ENCODE measurements around the gene SLC43A2.
"Not testable (repeated sequence)": the region's sequence is repeated elsewhere in the genome, so short reads cannot be mapped to it uniquely, and the experiment has no call there.

The SLC43A2 gene

DNA sequence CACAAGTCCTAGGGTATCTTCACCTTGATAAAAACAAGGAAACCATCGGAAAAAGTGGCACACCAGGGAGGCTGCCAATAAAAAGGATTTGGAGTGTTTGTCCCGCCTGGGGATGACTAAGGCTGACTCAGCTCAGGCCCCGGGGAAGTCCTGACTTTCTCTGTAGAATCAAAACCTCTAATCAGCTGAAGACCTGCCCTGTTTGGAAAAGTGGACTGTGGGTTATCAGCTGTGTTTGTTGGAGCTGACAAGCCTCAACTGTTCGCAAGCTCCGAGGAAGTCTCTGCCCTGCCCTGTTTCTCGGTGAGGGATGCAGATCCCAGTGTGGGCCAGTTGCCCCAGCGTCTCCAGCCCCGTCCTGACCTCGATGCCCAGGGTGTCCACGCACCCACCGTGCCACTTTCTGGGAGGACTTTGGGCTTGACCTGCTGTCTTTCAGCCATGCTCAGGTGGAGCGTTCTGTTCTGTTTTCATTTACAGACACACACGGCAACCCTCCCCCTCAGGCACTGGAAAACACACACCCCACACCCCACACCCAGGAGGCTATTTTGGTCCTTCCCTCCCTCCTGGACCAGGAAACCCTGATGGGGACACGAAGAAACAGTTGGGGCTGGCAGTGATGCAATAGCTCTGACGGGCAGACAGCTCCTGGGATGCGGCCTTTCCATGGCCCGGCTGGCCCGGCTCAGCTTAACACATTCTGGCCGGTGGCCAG is 38.4 kb downstream of the SLC43A2 start:
- DNase-seq: peak; percentile 58 to 76

DNA sequence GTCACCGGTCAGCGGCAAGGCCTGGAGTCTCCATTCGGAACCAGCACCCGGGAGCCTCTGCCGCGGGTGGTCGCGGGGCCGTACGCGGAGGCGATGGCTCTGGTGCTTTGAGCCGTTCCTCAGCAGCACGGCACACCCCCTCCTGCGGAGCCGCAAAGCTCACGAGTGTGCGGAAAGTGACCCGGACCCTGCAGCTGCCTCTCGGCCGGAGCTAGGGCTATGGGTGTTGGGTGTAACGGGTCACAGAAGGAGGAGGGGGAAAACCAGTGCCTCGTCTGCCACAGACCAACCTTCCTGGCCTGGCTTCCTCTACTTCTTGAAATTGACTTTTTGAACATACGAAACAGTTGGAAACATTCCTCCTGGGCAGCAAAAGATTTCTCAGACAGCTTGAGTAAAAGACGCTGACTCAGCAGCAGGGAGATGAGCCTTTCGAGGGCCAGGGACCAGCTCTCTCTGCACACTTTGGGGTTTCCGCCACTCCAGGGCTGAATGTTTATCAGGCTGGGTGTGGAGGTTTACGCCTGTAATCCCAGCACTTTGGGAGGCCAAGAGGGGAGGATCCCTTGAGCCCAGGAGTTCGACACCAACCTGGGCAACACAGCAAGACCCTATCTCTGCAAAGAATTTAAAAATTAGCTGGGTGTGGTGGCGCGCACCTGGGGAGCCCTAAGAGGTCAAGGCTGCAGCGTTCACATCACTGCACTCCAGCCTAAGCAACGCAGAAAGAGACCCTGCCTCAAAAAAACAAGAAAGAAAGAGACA is 39.6 kb downstream of the SLC43A2 start:
- peak; percentile 30 to 34 for DNase-seq

DNA sequence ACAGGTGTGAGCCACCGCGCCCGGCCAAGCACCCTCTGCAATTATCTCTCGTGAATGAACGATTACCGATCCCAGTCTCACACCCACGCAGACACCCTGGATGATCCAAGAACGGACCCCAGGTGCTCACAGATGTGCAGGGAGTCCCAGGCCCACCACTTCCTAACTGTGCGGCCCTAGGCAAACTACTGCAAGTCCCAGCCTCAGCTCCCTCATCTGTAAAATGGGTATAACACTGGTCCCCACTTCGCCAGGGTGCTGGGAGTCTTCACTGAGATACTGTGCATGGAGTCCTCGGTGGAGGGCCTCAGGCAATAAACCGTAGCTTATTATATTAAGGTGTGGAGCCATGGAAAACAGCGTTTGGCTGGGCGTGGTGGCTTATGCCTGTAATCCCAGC is 44.5 kb downstream of the SLC43A2 start:
- no peak for DNase-seq

DNA sequence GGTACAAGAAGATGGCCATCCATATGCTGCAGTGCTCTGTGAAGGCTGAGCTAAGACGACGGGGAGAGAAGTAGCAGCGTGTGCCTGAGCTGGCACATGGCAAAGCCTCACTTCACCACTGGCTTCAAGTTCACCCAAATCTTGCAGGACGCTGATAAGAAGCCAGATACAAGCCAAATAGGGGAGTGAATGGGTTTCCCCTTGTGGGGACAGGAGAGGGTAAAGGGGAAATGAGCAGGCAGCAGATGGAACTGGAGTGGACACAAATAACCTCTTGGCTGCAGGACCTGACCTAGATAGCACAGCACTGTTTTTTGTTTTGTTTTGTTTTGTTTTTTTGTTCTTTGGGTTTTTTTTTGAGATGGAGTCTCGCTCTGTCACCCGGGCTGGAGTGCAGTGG is 45.1 kb downstream of the SLC43A2 start:
- DNase-seq: no peak

DNA sequence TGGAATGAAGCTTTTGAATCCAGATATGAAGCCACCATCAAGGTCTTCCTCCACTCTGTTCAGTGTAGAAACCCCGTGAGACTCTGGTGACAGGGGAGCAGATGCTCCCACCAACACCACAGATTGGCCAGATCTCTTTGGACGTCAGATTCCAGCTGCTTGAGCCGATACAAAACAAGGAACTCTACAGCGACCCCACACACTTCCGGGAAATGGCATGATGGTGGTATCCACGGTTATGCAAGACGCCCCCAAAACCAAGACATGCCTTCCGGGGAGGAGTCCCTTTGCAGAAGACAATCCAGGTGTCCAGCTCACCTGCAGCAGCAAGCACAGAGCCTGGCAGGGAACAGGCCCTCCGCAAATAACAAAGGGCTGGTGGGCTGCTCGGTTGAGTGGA is 46.3 kb downstream of the SLC43A2 start:
- peak in 1 of 2 donors; percentile 54 for DNase-seq

DNA sequence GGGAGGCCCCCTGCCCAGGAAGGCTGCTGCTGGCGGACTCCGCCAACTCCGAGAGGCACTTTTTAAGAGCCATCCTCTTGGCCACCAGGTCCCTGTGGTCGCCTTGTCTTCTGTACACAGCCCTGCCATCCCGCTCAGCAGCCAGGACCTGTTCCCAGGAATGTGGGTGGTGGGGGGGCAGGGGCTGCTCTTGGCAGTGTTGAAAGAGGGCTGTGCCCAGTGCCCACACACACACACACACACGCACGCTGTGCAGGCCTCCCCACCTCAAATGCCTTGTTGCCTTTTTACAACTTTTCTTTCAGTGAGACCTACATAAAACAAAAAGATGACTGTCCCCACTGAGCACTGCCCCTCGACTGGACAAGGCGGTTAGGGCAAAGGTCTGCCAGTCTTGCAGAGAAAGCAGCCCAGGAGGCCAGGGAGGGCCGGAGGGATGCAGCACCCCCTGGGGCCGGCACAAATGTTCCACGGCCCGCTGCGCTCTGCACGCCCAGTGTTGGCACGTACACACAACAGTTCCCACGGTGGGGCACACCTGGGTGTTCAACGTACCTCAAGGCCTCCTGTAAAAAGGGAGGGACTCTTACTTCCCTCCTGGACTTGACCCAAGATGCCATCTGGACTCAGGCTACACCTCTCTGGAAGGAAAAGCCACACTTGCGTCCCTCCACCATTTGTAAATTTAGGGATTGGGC is 47.5 kb downstream of the SLC43A2 start:
- no peak for DNase-seq

DNA sequence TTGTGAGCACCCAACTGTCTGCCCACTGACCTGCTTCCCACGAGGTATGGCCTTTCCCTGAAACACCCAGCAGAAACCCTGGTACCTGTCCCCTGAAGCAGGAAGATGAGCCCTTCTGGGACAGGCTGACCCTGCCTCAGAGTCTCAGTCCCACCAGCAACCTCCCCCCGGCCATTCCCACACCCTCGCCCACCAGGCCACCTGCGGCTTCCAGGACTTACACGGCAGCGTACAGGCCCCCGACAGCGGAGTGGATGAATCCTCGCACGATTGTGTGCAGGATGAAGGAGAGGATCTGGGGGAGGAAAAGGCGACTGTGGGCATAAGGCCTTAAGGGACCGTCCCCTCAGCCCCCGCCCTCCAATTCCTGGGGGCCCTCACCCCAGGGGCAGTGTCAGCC is 50.6 kb downstream of the SLC43A2 start:
- no peak for DNase-seq

DNA sequence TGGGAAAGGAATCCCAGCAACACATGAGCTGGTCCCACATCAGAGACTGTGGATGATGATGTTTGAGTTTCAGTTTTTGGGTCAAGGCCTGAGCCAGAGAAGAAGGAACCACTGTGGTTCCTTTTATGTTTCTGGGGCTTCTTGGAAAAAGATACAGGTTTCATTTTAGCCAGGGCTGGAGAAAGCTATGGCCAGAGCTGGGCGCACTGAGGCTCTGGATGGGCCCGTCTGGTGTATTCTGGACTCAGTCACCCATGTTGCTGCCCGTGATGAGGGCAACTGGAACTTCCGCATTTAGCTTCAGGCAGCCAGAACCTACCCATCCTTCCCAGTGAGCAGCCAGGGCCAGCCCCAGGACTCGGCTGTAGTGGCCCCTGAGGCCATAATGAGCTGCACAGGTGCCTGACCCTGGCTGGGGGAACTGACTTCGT is 51.0 kb downstream of the SLC43A2 start:
- peak; percentile 69 to 73 for DNase-seq

DNA sequence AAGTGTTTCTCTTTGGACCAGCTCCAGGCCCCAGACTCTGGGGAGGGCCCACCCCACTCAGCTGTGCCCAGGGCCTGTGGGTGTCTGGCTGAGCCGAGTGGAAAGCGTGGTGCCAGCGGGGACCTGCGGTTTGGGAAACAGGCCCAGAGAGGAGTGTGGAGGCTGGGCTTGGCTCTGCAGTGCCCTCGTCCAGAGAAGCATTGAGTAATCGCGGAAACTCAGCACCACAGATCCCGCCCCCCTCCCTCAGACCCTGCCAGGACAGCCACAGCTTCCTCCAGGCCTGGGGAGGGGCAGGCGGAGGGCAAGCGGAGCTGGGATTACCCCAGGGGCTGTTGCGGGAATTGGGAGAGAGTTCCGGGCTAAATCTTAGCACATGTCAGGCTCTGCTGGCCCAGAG is 51.5 kb downstream of the SLC43A2 start:
- peak; percentile 97 to 98 for DNase-seq

DNA sequence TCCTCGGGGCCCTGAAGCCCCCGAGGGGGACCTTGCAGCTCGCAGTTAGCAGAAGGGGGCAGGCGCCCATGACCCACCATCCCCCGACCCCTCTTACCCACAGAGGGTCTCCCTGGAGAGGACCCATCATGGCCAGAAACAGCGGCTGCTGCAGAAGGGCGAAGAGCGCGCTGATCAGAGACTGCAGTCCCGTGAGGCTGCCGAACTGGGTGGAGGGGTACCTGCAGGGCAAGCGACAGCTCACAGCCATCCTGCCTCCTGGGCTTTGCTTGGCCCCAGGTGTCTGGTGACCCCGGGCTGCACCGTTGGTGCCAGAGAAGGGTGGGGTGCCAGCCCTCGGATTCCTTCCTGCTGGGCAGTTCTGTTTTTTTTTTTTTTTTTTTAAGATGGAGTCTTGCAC is 52.1 kb downstream of the SLC43A2 start:
- peak in 1 of 2 donors; percentile 13 for DNase-seq

DNA sequence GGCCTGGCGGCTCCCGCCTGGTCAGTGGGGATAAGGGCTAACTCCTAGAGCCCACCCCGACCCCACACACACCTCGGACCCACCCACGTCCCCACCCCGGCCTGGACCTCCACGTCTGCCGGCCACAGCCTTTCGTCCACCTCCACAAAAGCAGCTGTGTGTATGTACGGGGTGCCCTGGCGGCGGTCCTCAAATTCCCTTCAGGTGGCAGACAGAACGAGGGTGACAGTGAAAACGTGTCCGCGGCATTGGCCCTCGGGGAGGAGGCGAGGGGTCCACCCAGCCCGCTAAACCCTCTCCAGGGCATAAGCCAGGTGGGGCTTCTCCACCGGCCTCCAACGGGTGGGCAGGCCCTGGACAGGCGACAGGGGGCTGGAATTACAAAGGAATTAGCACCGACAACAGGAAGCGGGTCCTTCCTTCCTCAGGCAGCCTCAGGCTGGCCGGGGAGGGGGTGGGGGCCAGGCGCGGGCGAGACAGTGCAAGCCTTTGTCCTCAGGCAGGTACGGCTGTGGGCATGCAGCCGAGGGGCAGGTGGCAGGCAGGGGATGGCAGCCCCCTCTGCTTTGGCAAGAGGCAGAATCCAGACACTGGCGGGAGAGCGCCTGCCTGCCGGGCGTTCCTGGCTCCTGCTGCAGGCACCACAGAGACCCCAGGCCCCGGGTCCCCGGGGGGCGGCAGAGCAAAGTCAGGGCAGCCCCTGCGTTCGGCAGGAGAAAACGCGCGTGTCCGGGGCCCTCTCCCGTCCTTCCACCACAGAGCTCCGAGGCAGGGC is 53.8 kb downstream of the SLC43A2 start:
- DNase-seq: no peak

DNA sequence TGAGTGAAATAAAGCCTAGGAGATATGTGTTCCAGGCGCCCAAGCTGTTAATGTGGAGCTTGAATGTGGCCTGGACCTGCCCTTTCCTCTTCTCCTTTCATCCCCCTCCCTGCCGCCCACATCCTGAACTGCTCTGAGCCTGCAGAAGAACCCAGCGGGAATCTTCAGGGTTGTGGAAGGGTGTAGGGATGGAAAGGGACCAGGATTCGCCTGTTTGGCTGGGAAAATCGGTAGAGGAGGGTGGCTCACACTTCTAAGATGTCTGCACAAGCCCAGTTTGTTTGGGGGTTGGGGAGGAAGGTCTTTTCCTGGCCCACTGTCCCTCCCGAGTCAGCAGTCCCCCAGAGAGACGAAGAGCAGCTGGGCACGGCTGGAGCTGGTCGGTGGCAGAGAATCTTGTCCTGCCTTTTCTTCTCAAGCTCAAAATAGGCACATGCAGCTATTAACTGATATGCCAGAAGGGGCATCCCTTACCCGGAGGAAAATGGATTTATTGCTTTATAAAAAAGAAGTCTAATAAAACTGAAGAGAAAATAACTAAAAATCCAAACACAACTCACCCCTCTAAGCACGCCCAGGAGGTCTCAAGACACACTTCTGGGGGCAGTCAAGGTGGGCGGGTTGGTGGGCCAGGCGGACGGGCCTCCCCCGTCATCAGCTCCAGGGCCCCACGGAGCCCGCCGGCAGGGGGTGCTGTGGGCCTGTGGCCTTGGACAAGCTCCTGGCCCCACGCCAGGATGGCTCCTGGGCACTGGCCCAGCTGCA is 54.5 kb downstream of the SLC43A2 start:
- peak; percentile 81 to 85 for DNase-seq

DNA sequence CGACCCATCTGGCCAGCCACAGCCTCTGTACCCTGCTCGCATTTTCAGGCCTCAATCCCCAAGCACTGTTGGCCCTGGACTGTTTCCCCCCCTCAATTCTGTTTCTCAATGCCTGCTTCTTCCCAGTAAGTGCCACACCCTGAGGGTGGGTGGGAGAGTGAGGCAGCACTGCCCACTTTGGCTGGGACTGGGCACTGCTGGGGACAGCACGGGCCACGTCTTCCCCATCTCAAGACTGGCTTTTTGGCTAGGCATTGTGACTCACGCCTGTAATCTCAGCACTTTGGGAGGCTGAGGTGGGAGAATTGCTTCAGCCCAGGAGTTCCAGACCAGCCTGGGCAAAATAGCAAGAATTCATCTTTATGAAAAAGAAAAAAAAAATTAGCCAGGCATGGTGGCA is 56.0 kb downstream of the SLC43A2 start:
- DNase-seq: peak; percentile 77 to 85

DNA sequence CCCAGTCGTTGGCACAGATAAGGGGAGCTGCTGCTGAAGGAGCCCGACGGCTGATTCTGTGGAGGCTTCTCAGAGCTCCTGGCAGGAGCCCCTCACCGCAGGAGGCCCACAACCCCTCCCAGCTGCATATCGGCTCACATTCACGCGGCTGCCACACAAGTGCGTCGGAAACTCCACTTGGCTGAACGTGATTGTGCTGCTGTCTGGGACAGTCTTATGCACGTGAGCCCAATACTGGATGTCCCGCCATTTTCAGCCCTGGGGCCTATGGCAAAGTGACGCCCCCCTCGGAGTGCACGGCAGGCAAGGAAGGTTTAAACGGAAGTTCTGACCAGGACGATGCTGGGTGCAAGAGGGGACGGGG is 57.3 kb downstream of the SLC43A2 start:
- no peak for DNase-seq

DNA sequence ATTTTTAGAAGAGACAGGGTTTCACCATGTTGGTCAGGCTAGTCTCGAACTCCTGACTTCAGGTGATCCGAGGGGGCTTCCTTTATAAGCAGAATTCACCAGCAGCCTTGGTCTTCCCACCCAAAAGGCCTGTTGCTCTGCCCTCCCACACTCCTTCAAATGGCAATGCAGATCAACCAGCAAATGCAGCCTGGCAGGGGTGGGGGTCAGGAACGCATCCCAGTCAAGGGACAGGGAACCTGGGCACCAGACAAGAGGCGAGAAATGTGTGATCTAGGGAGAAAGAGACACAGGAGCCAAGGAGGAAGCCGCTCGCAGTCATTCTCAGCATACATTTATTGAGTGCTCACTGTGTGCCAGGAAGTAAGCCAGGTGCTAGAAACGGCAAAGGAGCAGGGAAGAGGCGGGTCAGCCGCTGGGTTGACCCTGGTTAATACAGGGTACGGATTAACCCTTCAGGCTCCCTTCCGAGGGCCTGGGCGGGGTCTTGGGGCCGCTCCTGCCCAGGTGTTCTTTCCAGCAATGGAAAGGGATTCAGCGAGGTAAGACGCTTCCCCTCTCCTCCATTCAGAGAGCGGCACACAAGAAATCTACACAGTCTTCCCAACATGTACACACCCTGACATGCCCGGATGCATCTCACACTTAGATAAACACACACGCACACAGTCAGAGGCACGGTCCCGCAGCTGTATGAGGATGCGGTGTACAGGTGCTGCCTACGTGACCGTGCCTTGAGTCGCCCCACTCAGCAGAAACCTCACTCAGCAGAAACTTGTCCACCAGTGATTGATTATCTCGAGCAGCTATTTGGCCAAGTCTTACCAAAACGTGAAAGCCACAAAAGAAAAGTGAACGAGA is 59.5 kb downstream of the SLC43A2 start:
- DNase-seq: no peak

DNA sequence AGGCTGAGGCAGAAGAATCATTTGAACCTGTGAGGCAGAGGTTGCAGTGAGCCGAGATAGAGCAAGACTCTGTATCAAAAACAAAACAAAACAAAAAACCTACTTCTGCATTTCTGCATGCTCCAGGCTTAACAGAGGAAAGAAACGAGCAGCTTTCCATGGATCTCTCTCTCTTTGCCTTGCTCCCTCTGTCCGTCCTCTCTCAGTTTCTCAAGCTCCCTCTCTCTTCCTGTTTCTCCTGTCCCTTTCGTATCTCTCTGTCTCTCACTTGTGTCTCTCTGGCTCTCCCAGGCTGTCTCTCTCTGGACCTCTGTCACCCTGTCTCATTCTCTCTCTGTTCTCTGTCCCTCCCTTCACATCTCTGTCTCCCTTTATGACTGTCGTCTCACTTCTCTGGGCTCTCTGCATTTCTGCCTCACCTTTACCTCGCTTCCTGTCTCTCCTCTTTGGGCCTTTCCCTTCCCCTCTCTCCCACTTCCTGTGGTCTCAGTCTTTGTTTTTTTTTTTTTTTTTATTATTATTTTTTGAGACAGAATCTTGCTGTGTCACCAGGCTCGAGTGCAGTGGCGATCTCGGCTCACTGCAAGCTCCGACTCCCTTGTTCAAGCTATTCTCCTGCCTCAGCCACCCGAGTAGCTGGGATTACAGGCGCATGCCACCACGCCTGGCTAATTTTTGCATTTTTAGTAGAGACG is 62.0 kb downstream of the SLC43A2 start:
- DNase-seq: peak in 1 of 2 donors; percentile 23

DNA sequence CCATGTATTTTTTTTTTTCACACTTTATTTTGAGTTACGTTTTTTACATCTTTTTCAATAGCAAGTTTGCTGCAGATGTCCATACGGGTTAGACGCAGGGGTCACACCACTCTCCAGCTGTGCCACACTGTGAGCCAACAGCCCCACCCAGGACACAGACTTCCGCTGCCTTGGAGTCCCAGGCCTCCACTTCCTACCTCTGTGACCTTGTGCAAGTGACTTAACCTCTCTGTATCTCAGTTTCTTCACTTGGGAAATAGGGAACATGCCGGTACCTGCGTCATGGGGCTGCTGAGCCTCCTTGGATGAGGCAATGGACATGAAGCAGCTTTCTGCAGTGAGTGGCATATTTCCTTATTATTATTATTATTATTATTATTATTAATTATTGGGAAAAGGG is 62.8 kb downstream of the SLC43A2 start:
- DNase-seq: peak; percentile 40 to 50

DNA sequence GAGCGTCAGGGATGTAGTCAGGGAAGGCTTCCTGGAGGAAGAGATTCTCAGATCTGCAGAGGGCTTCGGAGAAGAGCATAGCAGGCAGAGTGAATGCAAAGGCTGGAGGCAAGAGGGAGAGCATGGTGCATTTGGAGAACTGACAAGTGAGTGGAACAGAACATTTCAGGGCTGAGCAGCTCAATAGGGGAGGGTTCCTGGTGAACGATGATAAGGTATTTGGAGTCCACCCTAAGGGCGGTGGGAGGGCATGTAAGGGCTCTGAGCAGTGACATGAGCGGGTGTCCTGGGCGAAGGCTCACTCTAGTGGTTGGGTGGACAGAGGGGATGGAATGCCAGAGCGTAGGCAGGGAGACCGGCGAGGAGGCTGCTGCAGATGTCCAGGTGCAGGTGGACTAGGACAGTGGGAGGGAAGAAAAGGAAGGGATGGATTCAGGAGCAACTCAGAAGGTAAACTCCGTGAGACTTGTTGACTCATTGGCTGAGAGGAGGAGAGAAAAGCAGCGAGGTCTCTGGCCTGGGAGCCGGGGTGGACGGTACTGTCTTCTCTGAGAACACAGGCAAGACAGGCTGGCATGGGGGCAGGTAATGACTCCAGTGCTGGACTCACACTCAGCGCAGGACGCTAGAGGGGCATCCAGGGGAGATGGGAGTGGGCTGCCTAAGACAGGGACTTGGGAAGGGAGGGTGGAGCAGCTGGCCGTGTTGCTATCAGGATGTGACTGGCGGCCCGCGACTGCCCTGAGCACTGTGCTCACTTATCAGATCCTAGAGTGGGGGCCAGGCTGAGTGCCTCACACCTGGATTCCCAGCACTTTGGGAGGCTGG is 64.6 kb downstream of the SLC43A2 start:
- no peak for DNase-seq

DNA sequence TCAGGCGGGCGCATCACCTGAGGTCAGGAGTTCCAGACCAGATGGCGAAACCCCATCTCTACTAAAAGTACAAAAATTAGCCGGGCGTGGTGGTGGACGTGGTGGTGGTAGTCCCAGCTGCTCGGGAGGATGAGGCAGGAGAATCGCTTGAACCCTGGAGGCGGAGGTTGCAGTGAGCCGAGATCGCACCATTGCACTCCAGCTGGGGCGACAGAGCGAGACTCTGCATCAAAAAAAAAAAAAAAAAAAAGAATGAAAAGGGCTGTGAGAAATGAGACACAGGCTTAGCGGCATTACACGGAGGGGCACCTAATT is 65.2 kb downstream of the SLC43A2 start:
- not testable (repeated sequence) for DNase-seq

Measured in inflammatory macrophage (primary cell).